ENCODE results near the gene PER1.
"Not testable (repeated sequence)": the region's sequence is repeated elsewhere in the genome, so short reads cannot be mapped to it uniquely, and the experiment has no call there.

Gene PER1

GRCh38 chr17:8108972-8109660, 43.1 kb downstream of the PER1 start:
- Histone ChIP-seq H3K9me3 (ENCODE audit: low read depth, low read length) (no peaks in the 10 kb centered on the region), H3K4me3 (no peak overlapping the region), H3K27ac (no peak overlapping the region), H3K36me3 (ENCODE audit: insufficient read depth, low read length) (no peaks in the 10 kb centered on the region), H3K9ac (ENCODE audit: insufficient read length) (no peak overlapping the region)
- no peak for DNase-seq (ENCODE audit: low read depth, low spot score)
- TF ChIP-seq POLR2AphosphoS5 (IDR thresholded peaks at IDR 0.05; ENCODE audit: borderline replicate concordance, low read depth, low read length) (no peak), EZH2 (IDR thresholded peaks at IDR 0.05) (no peak), FOXP2 (optimal IDR thresholded peaks at IDR 0.05; ENCODE audit: control extremely low read depth, extremely low read length, insufficient read depth) (no peak)

- H3K27ac ChIP-seq; H3K9me3 ChIP-seq (ENCODE audit: low read depth, low read length); H3K4me3 ChIP-seq; H3K36me3 ChIP-seq (ENCODE audit: insufficient read depth, low read length); H3K9ac ChIP-seq (ENCODE audit: insufficient read length); DNase-seq (ENCODE audit: low read depth, low spot score): not testable (repeated sequence)
Observed at GRCh38 chr17:8106980-8107379, 45.2 kb downstream of the PER1 start.

GRCh38 chr17:8105957-8106398, 46.2 kb downstream of the PER1 start:
- no peaks in the 10 kb centered on the region for H3K36me3 ChIP-seq (ENCODE audit: insufficient read depth, low read length)
- no peaks in the 10 kb centered on the region for H3K9me3 ChIP-seq (ENCODE audit: low read depth, low read length)
- no peak overlapping the region for H3K9ac ChIP-seq (ENCODE audit: insufficient read length)
- no peak overlapping the region for H3K27ac ChIP-seq
- no peak for DNase-seq (ENCODE audit: low read depth, low spot score)
- TF ChIP-seq POLR2AphosphoS5 (IDR thresholded peaks at IDR 0.05; ENCODE audit: borderline replicate concordance, low read depth, low read length) (no peak), EZH2 (IDR thresholded peaks at IDR 0.05) (no peak), FOXP2 (optimal IDR thresholded peaks at IDR 0.05; ENCODE audit: control extremely low read depth, extremely low read length, insufficient read depth) (no peak)
- no peak overlapping the region for H3K4me3 ChIP-seq

- no peak overlapping the region for H3K9ac ChIP-seq (ENCODE audit: insufficient read length)
- H3K4me3 ChIP-seq: no peak overlapping the region
- no peaks in the 10 kb centered on the region for H3K9me3 ChIP-seq (ENCODE audit: low read depth, low read length)
- no peak for DNase-seq (ENCODE audit: low read depth, low spot score)
- H3K36me3 ChIP-seq (ENCODE audit: insufficient read depth, low read length): no peaks in the 10 kb centered on the region
- no peak overlapping the region for H3K27ac ChIP-seq
- TF ChIP-seq EZH2 (IDR thresholded peaks at IDR 0.05) (no peak), FOXP2 (optimal IDR thresholded peaks at IDR 0.05; ENCODE audit: control extremely low read depth, extremely low read length, insufficient read depth) (no peak), POLR2AphosphoS5 (IDR thresholded peaks at IDR 0.05; ENCODE audit: borderline replicate concordance, low read depth, low read length) (no peak)
Observed at GRCh38 chr17:8104911-8105310, 47.3 kb downstream of the PER1 start.

- TF ChIP-seq EZH2 (IDR thresholded peaks at IDR 0.05) (no peak), FOXP2 (optimal IDR thresholded peaks at IDR 0.05; ENCODE audit: control extremely low read depth, extremely low read length, insufficient read depth) (no peak), POLR2AphosphoS5 (IDR thresholded peaks at IDR 0.05; ENCODE audit: borderline replicate concordance, low read depth, low read length) (no peak)
- Histone ChIP-seq H3K4me3 (no peak overlapping the region), H3K9ac (ENCODE audit: insufficient read length) (no peak overlapping the region), H3K9me3 (ENCODE audit: low read depth, low read length) (no peaks in the 10 kb centered on the region), H3K27ac (no peak overlapping the region), H3K36me3 (ENCODE audit: insufficient read depth, low read length) (no peaks in the 10 kb centered on the region)
- DNase-seq (ENCODE audit: low read depth, low spot score): no peak
Observed at GRCh38 chr17:8103549-8103948, 48.7 kb downstream of the PER1 start.

- DNase-seq (ENCODE audit: low read depth, low spot score): no peak
- Histone ChIP-seq H3K27ac (no peak overlapping the region), H3K9ac (ENCODE audit: insufficient read length) (no peak overlapping the region), H3K36me3 (ENCODE audit: insufficient read depth, low read length) (no peaks in the 10 kb centered on the region), H3K9me3 (ENCODE audit: low read depth, low read length) (no peaks in the 10 kb centered on the region), H3K4me3 (no peak overlapping the region)
- TF ChIP-seq FOXP2 (optimal IDR thresholded peaks at IDR 0.05; ENCODE audit: control extremely low read depth, extremely low read length, insufficient read depth) (no peak), POLR2AphosphoS5 (IDR thresholded peaks at IDR 0.05; ENCODE audit: borderline replicate concordance, low read depth, low read length) (no peak), EZH2 (IDR thresholded peaks at IDR 0.05) (no peak)
Observed at GRCh38 chr17:8101721-8102120, 50.5 kb downstream of the PER1 start.

- no peak overlapping the region for H3K9ac ChIP-seq (ENCODE audit: insufficient read length)
- H3K4me3 ChIP-seq: no peak overlapping the region
- no peaks in the 10 kb centered on the region for H3K9me3 ChIP-seq (ENCODE audit: low read depth, low read length)
- H3K27ac ChIP-seq: no peak overlapping the region
- no peak for DNase-seq (ENCODE audit: low read depth, low spot score)
- TF ChIP-seq EZH2 (IDR thresholded peaks at IDR 0.05) (no peak), POLR2AphosphoS5 (IDR thresholded peaks at IDR 0.05; ENCODE audit: borderline replicate concordance, low read depth, low read length) (no peak), FOXP2 (optimal IDR thresholded peaks at IDR 0.05; ENCODE audit: control extremely low read depth, extremely low read length, insufficient read depth) (no peak)
- H3K36me3 ChIP-seq (ENCODE audit: insufficient read depth, low read length): no peaks in the 10 kb centered on the region
Observed at GRCh38 chr17:8100763-8101162, 51.4 kb downstream of the PER1 start.

GRCh38 chr17:8100111-8100510, 52.1 kb downstream of the PER1 start:
- Histone ChIP-seq H3K36me3 (ENCODE audit: insufficient read depth, low read length) (no peaks in the 10 kb centered on the region), H3K9ac (ENCODE audit: insufficient read length) (no peak overlapping the region), H3K4me3 (no peak overlapping the region), H3K27ac (no peak overlapping the region), H3K9me3 (ENCODE audit: low read depth, low read length) (no peaks in the 10 kb centered on the region)
- DNase-seq (ENCODE audit: low read depth, low spot score): no peak
- TF ChIP-seq EZH2 (IDR thresholded peaks at IDR 0.05) (no peak), FOXP2 (optimal IDR thresholded peaks at IDR 0.05; ENCODE audit: control extremely low read depth, extremely low read length, insufficient read depth) (no peak), POLR2AphosphoS5 (IDR thresholded peaks at IDR 0.05; ENCODE audit: borderline replicate concordance, low read depth, low read length) (no peak)

GRCh38 chr17:8096541-8096940, 55.7 kb downstream of the PER1 start:
- Histone ChIP-seq H3K36me3 (ENCODE audit: insufficient read depth, low read length) (no peaks in the 10 kb centered on the region), H3K9me3 (ENCODE audit: low read depth, low read length) (no peaks in the 10 kb centered on the region), H3K27ac (no peak overlapping the region), H3K4me3 (no peak overlapping the region), H3K9ac (ENCODE audit: insufficient read length) (no peak overlapping the region)
- DNase-seq (ENCODE audit: low read depth, low spot score): no peak
- TF ChIP-seq FOXP2 (optimal IDR thresholded peaks at IDR 0.05; ENCODE audit: control extremely low read depth, extremely low read length, insufficient read depth) (no peak), EZH2 (IDR thresholded peaks at IDR 0.05) (no peak), POLR2AphosphoS5 (IDR thresholded peaks at IDR 0.05; ENCODE audit: borderline replicate concordance, low read depth, low read length) (no peak)

Measured in SK-N-MC (cell line).